ENCODE measurements around the gene PRKAR2A.
A peak's percentile ranks its signal among the peaks of the same experiment; 100 is the strongest.
"Not testable (repeated sequence)": the region's sequence is repeated elsewhere in the genome, so short reads cannot be mapped to it uniquely, and the experiment has no call there.

The PRKAR2A gene

DNA sequence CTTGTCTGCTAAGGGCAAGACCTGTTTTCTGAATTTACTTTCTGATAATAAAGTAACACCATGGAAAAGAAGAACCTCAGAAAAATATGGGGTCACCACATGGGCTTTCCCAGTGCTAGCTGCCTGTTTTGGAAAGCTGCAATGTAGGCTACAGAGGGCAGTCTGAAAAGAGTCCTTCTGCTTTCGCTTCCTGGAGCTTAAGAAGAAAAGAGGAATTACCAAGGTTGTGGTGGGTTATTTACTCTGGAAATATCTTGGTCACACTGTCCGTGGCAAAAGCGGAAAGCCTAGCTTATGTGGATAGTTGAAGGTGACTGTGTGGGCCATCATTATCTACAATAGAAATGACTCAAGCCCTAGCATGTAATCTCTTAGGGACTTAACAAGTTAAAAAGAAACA, 98.9 kb downstream of the PRKAR2A start:
- Histone ChIP-seq H3K36me3 (peaks cover 31 to 49% (median 49%) of the 10 kb centered on the region in 3 donors), H3K4me3 (no peak overlapping the region), H3K27ac (no peak overlapping the region), H3K4me1 (peaks cover 0 to 9% (median 0%) of the 10 kb centered on the region in 4 donors), H3K27me3 (no peaks in the 10 kb centered on the region), H3K9me3 (no peaks in the 10 kb centered on the region)
- TF ChIP-seq, protein P1, sequence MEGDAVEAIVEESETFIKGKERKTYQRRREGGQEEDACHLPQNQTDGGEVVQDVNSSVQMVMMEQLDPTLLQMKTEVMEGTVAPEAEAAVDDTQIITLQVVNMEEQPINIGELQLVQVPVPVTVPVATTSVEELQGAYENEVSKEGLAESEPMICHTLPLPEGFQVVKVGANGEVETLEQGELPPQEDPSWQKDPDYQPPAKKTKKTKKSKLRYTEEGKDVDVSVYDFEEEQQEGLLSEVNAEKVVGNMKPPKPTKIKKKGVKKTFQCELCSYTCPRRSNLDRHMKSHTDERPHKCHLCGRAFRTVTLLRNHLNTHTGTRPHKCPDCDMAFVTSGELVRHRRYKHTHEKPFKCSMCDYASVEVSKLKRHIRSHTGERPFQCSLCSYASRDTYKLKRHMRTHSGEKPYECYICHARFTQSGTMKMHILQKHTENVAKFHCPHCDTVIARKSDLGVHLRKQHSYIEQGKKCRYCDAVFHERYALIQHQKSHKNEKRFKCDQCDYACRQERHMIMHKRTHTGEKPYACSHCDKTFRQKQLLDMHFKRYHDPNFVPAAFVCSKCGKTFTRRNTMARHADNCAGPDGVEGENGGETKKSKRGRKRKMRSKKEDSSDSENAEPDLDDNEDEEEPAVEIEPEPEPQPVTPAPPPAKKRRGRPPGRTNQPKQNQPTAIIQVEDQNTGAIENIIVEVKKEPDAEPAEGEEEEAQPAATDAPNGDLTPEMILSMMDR (IDR thresholded peaks at IDR 0.05): no peak
- intact Hi-C loops (cut with DNase I; ENCODE audit: low total_unique reads): no loop called here
- DNase-seq: no peak

DNA sequence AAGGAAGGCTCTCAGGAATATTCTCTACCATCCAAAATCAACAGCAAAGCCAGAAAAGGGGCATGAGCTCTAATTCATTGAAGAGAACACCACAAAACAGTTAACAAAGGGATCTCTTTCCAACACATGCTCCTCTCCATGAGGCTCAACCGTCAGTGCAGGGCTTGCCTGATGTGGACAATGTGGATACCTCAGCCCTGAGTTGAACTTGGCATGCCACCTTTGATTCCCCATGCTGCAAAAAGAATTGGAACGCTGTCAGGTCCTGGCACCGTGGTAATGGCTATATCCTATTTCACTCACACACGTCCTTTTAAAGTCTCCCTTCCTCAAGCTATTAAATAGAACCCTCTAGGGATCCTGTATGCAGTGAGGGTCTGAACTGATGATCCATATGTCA, 100.0 kb downstream of the PRKAR2A start:
- TF ChIP-seq, protein P1 (IDR thresholded peaks at IDR 0.05): no peak
- H3K27me3 ChIP-seq: no peaks in the 10 kb centered on the region
- no peak overlapping the region for H3K4me3 ChIP-seq
- H3K36me3 ChIP-seq: peaks cover 31 to 49% (median 49%) of the 10 kb centered on the region in 3 donors
- intact Hi-C loops (cut with DNase I; ENCODE audit: low total_unique reads): no loop called here
- peaks cover 0 to 9% (median 0%) of the 10 kb centered on the region in 4 donors for H3K4me1 ChIP-seq
- no peaks in the 10 kb centered on the region for H3K9me3 ChIP-seq
- no peak for DNase-seq
- no peak overlapping the region for H3K27ac ChIP-seq

DNA sequence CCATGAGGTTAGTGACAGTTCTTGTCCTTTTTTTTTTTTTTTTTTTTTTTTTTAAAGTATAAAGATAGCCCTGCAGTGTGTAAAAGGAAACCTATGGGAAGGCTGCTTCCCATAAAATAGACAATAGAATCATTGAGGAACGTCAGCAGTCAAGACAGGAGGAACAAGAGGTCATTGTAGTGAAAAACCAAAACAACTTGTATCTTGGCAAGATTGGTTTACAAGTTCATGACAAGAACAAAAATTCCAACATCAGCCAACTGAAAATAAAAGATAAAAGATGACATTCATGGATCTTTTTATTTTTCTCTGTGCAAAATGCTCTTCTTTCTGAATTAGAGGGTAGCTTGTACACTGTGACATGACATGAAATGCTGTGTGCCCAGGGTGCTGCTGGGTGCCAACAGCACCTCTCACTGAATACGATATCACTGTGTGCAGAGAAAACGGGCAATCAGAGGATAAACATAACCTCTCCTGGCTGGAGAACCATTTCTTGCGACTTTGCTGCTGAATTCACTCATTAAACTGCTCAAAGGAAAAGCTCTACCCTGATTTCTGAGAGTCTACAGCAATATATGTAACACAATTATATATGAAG, 100.6 kb downstream of the PRKAR2A start:
- intact Hi-C loops (cut with DNase I; ENCODE audit: low total_unique reads): no loop called here
- no peak overlapping the region for H3K4me3 ChIP-seq
- no peaks in the 10 kb centered on the region for H3K9me3 ChIP-seq
- H3K36me3 ChIP-seq: peaks cover 31 to 45% (median 44%) of the 10 kb centered on the region in 3 donors
- no peak for DNase-seq
- no peak overlapping the region for H3K27ac ChIP-seq
- no peaks in the 10 kb centered on the region for H3K27me3 ChIP-seq
- TF ChIP-seq, protein P1 (IDR thresholded peaks at IDR 0.05): no peak
- H3K4me1 ChIP-seq: peaks cover 0 to 9% (median 0%) of the 10 kb centered on the region in 4 donors

DNA sequence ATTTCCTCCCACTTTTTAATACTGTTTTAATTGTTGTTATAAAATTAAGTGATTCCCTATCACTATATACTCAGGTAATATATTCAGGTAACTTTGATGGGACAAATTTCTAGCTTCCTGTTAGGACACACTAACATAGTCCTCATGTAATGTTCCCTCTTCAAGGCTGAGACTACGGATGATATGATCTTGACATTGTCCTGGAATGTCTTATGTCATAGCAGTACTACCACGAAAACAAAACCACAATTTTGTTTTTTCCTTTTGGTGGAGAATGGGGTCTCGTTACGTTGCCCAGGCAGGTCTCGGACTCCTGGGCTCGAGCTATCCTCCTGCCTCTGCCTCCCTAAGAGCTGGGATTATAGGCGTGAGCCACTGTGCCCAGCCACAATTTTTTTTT, 103.9 kb downstream of the PRKAR2A start:
- Histone ChIP-seq H3K4me1 (peaks cover 4 to 34% (median 18%) of the 10 kb centered on the region in 4 donors), H3K9me3 (no peaks in the 10 kb centered on the region), H3K36me3 (peaks cover 6 to 15% (median 15%) of the 10 kb centered on the region in 3 donors), H3K27ac (no peak overlapping the region), H3K4me3 (no peak overlapping the region), H3K27me3 (no peaks in the 10 kb centered on the region)
- intact Hi-C loops (cut with DNase I; ENCODE audit: low total_unique reads): no loop called here
- TF ChIP-seq, protein P1 (IDR thresholded peaks at IDR 0.05): no peak
- DNase-seq: no peak

DNA sequence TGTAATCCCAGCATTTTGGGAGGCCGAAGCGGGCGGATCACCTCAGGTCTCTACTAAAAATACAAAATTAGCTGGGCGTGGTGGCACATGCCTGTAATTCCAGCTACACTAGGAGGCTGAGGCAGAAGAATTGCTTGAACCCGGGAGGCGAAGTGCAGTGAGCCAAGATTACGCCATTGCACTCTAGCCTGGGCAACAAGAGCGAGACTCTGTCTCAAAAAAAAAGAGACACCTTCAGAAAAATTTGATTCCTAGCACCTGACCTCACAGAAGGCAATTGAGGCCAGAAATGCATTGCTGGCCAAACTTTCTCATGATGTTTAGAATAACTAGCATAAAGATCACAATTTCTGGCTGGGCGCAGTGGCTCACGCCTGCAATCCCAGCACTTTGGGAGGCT, 106.4 kb downstream of the PRKAR2A start:
- H3K4me1 ChIP-seq: peaks cover 4 to 28% (median 19%) of the 10 kb centered on the region in 4 donors
- H3K27me3 ChIP-seq; DNase-seq; H3K4me3 ChIP-seq; H3K9me3 ChIP-seq; H3K27ac ChIP-seq; intact Hi-C loops (cut with DNase I; ENCODE audit: low total_unique reads): not testable (repeated sequence)
- peaks cover 0 to 10% (median 0%) of the 10 kb centered on the region in 3 donors for H3K36me3 ChIP-seq

DNA sequence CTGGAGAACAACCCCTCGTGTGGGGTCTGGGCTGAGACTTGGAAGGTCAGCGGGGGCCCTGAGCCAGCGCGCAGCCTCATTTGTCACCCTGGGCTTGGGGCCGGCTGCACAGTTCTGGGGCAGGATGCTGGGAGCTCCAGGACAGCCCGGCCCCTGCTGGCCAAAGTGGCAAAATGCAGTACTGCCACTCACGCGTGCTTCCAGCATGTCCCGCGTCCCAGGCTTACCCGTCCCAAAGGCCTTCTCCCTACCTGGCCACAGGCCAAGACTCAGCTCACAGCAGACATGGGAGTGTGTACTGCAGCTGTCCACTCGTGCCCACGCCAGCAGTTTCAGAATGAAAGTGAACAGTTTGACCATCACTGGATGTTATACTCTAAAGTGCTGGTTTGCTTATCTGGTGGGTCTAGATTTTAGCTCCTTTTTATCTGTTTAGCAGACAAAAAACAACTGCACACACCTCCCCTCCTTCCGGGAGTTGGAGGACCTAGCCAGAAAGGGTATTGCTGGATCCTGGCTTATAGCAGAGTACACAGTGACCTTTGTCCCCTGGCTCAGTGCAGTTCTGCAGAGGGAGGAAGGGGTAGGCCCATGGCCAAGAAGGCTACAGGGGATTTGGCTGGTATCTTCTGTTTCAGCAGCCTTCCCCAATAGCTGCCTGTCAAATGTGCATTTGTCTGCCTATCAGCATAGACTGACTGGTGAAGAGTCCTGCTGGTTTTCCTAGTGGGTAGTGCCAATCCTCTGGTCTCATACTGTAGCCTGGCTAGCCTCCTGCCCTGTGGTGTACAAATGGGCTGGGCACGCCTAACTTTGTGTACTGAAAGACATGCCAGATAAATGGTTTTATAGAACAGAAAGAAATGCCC, 107.5 kb downstream of the PRKAR2A start:
- Histone ChIP-seq H3K4me1 (peaks cover 4 to 28% (median 19%) of the 10 kb centered on the region in 4 donors), H3K27me3 (no peaks in the 10 kb centered on the region), H3K36me3 (peaks cover 0 to under 1% (median 0%) of the 10 kb centered on the region in 3 donors), H3K9me3 (no peaks in the 10 kb centered on the region), H3K27ac (peak overlapping the region; percentile 63 to 66), H3K4me3 (peak overlapping the region in 1 of 2 donors; percentile 10)
- TF ChIP-seq, protein P1 (IDR thresholded peaks at IDR 0.05): peak; percentile 71 to 72
- peak; percentile 81 to 94 for DNase-seq
- intact Hi-C loops (cut with DNase I; ENCODE audit: low total_unique reads): no loop called here
